HT-29 (cell line): Measurements from ENCODE around the gene GPR37L1. TPM values are rescaled to one million over a fixed set of nuclear protein-coding genes. Genes with fewer than 3 reads are reported as not detected.

ENCODE experiments used
- DNase-seq: peaks from one replicate; pipeline ENCODE4 v3.0.0-alpha.2; 2015; ENCODE audit warnings: low spot score
- total RNA-seq: library from RNA; depleted of rRNA; stranded (reverse); fragments of >200 nt; shearing (Covaris generic); gene quantifications from 2 replicates; pipeline ENCODE4 v1.2.3, GENCODE V29; 2014; rRNA removed

GPR37L1 gene, protein sequence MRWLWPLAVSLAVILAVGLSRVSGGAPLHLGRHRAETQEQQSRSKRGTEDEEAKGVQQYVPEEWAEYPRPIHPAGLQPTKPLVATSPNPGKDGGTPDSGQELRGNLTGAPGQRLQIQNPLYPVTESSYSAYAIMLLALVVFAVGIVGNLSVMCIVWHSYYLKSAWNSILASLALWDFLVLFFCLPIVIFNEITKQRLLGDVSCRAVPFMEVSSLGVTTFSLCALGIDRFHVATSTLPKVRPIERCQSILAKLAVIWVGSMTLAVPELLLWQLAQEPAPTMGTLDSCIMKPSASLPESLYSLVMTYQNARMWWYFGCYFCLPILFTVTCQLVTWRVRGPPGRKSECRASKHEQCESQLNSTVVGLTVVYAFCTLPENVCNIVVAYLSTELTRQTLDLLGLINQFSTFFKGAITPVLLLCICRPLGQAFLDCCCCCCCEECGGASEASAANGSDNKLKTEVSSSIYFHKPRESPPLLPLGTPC
- 0.69 TPM in 1 of 2 replicates, not detected in the other for total RNA-seq

DNA sequence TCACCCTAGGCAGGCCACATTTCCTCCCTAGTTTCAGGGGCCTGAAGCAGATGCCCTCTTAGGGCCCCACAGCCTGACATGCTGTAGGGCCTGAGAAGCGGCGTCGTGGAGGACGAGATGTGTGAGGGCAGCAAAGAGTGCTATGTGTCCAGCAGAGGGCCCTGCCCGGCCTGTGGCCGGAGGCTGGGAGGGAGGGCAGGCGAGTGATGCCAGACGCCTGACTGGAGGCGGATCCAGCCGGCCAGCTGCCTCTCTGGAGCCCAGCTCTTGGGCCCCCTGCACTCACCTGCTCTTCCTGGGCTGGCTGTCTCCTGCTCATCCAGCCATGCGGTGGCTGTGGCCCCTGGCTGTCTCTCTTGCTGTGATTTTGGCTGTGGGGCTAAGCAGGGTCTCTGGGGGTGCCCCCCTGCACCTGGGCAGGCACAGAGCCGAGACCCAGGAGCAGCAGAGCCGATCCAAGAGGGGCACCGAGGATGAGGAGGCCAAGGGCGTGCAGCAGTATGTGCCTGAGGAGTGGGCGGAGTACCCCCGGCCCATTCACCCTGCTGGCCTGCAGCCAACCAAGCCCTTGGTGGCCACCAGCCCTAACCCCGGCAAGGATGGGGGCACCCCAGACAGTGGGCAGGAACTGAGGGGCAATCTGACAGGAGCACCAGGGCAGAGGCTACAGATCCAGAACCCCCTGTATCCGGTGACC, at the start of gene GPR37L1:
Gene GPR37L1, plus strand, starts transcription at position 279 of the 697 bp plus-strand sequence. Its CDS starts 47 bp downstream, at position 326.
- peak; percentile 72 for DNase-seq

DNA sequence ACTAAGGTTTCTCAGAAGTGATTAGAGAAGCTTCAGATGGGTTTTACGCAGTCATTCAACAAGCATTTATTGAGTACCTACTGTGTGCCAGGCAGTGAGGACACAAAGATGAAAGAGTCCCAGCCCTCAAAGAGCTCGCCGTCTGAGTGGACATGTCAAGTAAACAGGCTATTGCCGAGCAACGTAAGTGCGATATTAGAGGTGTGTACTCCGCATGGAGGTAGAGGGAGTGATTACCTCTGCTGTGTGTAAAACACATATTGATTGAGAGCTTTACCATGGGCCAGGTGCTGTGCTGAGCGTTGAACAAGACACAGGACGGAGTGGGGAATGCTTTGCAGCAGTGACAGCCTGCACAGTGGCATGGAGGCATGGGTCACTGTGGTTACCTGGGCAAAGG, 49.5 kb upstream of the GPR37L1 start:
- no peak for DNase-seq

DNA sequence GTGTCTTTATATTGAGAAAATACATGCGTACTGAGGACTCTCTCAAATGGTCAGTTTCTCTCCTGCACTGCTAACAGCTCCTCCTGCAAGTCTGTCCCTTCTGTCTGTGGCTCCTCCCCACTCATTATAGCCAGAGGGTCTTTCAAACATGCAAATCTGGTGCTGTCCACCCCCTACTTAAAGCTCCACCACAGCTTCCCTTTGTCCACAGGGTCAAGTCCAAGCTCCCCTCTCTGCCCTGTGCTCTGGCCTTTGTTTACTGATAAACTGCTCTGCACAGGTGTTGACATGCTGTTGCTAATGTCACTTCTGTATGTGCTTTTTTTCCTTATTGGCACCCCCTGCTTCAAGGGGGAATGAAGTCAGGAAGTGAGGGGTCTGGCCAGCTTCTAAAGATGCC, 47.7 kb upstream of the GPR37L1 start:
- DNase-seq = no peak

DNA sequence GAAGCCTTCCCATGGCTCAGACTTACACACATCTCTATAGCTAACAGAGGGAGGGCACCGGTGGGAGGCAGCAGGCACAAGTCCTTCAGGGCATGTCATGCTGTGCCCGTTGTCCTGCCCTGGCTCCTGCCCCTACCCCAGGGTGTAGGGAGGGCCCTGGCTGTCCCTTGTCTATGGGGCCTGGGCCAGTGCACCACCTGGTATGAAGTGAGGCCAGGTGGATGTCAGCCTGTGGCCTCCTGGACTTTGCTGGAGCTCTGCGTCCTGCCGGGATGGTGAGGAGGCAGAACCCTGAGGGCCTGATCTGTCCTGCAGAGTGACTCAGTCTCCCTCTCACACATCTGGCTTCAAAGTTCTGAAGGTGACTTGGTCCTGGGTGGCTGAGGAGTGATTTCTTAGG, 47.3 kb upstream of the GPR37L1 start:
- DNase-seq = no peak

DNA sequence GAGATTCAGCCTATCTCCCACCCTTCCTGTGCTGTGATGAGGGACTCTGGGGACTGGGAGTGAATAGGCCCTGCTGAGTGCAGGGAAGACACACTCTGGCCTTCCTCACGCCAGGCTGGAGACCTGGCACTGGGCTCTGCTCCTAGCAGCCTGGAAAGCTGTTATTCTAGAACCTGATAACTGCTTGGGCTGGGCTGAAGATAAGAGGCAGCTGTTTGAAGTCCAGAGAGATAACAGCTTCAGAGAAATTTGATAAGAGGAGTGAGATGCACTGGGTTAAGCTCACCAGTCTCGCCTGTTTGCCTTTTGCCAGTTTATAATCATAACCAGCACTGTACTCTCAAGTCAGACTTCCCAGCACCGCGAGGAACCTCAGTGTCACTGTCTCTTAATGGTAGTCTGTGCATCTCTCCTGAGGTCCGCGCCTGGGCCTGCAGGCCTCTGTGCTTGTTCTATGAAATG, 46.6 kb upstream of the GPR37L1 start:
- DNase-seq = no peak

DNA sequence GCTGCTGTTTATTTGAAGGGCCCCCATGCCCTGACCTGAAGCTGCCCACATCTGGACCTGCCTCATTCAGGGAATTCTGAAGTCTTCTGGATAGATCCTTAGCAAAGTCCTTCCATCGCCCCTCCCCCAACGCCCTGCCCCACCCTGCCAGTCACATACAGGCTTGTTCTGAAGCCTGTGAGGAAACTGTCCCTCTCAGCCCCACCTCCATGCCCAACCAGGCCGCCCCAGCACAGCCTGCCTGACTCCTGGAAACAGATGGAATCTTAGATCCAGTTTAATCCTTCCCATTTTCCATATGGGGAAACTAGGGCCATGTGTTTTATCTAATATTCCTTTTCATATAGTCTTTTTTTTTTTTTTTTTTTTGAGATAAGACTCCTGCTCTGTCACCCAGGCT, 44.5 kb upstream of the GPR37L1 start:
- no peak for DNase-seq

DNA sequence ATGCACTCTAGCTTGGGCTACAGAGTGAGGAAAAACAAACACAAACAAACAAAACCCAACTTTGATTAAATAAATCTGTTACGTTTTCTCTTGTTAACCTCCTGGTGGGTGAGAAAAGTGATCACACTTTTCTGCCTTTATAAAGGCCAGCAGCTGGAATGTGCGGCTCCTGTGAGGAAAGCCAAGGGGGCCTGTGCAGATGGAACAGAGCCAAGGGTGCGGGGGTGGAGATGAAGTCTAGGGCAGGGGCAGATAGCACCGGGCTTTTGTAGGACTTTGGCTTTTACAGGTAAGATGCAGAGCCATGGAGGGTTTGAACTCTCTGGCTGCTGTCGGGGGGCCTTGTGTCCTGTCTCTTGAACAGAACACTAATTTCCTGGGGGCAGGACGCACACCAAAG, 40.7 kb upstream of the GPR37L1 start:
- DNase-seq = no peak

DNA sequence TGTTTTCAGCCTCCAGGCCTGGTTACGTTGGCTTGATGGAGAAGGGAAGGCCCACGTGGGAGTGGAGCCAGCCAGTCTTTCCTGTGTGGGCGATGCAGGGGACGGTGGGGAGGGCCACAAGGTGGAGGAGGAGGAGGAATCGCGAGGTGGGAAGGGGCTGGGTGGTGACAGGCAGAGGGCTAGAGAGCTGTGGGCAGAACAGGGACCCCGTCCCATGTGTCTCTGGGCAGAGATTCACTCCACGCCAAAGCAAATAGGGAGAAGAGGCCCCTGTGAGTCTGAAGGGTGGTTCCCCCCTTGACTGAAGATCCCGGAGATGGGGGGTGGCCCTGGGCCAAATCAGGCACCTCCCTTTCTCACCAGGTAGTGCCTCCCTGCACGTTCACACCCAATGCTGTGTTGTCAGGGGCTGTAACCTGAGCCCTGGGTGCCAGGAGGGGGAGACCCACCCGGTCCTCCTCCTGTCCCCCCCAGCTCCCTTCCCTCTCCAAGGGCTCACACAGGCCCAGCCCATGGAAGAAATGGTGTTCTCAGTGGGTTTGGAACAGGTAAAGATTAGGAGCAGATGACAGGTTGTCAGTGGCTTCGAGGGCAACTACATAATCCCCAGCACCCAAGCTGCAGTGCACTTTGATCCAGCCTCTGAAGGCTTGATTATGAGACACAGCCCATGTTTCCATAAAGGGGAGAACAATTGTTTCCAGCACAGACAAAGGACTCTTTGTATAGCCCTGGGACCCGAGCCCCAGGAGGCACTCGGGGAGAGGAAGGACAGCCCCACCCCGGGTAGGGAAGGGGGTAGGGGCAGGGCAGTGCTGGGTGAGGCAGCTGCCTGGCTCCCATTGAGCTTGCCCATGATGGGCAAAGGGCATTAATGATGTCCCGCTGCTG, 37.7 kb upstream of the GPR37L1 start:
- DNase-seq = peak; percentile 95

DNA sequence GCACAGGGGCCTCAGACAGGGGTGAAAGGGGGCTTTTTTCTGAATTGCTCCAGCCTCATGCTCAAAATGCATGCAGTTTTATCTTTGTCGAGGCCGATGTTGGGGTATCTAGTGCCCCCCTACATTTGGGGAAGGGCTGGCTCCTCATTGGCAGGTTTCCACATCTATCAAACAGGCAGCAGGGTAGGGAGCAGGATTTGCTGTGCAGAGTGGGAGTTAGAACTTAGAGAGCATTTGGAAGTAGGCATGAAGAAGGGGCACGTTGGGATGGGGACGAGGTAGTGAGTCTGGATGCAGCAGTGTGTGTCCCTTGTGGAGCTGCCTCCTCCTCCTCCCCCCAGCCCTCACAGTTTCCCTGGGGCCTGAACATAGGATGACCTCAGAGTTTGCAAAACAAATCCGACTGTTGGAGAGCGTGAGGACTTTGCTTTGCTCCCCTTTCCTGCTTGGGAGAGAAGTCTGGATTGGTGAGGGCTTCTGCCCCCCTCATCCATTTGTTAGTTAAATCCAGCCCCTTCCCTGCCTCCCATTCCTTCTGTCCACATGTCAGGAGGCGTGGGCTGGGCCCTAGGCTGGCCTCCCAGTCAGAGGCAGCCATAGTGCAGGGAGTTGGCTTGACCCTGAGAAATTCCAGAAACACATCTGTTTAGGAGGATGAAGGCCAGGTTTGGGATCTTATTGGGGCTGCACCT, 36.9 kb upstream of the GPR37L1 start:
- peak; percentile 71 for DNase-seq

DNA sequence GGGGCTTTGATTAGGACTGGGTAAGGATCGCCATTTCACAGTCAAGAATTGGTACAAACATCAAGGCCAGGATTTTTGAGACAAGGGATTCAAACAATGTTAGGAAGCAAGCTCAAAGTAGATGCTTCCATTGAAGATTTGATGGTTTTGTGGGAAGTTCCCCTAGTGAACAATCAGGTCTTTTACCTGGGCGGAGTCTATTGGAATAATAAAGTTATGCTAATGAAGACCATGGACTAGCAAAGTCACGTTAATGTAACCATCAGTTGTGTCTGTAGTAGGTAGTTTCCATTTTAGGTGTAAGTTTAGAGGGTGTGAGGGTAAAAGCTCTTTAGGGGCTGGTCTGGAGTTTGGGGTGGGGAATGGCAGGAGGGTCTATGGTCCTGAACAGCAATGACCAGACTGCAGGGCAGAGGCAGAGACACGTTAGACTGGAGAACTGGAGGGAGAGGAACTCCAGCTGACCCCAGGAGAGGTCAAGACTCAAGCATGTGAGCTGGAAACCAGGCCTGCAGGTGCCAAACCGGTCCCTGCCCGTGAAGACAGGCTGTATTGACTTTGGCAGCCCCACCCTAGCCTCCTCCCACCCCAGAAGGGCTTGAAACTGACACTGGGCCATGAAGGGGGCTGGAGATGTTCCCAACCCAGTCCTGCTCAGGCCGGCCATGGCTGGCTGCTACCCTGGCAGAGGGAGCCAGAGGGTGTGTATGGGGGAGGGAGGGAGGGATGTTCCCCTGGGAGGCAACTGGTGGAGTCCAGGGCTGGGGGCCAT, 36.0 kb upstream of the GPR37L1 start:
- DNase-seq = peak; percentile 80

DNA sequence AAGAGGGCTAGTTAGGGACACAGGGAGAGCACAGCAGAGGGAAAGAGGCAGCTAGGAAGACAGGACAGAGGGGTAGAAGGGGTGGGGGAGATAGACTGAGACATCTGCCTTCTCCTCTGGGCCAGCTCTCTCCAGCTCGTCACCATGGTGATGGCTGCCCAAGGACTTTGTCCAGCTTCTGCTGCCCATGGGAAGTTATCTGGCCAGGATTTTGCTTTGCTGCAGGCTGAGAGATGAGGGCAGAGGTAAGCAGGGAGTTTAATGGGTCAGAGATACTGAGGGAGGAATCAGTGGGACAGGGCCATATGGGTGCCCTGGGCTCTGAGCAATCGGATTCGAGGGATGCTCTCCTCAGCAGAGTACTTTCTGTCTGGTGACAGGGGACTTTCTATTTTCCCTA, 34.5 kb upstream of the GPR37L1 start:
- DNase-seq = peak; percentile 60

DNA sequence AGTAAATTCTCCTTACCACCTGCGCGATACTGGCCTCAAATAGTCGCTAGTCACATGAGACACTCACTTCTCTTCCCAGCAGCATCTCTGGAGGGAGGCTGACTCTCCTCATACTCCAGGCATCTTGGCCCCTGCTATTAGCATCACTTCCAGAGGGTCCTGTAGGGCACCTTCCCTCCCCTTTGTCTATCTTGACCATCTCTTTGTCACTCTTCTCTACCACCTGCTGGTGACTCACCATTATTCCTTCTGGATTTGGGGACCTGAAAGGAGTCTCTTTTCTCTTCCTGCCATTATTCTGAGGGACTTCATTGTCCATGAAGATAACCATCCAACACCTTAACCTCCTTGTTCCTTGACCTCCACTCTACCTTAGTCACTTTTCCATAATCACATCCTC, 31.7 kb upstream of the GPR37L1 start:
- DNase-seq = peak; percentile 64

DNA sequence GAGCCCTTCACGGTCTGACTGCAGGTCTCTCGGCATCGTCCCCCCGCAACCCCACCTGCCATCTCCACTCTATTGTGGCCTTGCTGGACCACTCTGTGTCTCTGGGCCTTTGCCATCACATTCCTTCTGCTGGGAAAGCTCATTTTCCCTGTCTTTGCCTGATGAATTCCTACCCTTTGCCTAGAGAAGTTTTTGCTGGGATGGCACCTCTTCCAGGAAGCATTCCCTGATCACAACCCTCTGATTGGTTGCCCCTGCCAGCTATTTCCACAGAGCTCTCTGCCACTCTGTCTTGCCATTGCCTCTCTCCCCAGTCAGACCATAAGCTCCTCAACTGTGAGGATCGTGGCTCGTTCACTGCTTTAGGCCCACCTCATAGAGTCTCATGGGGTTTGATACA, 28.9 kb upstream of the GPR37L1 start:
- DNase-seq = no peak

DNA sequence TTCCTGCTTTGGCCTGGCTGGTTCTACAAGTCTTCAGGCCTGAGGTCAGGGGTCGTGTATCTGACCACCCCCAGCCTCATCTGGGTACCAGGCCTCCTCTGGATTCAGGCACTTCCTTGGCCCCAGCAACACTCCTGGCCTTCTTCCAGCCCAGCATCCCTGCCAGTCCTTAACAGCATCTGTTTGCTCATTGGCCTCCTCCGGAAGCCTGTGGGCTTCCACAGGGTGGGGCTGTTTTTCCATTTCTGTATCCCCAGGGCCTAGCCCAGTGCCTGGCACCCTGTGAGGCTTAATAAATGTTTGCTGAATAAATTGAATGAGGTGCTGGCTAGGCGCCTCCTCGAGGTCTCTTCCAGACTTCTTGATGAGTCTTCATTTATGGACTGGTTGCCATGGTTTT, 21.5 kb upstream of the GPR37L1 start:
- no peak for DNase-seq

DNA sequence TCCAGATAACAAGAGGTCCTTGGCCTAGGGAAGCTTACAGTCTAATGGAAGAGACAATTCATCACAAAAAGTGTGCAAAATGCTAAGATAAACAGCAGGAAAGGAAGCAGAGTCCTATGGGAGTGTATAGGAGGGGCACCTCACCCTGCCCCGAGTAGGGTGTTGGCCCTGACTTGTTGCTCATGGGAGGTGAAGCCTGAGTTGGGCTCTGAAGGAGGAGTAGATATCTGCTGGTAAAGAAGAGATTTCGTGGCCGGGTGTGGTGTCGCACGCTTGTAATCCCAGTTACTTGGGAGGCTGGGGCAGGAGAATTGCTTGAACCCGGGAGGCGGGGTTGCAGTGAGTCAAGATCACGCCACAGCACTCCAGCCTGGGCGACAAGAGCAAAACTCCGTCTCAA, 18.6 kb upstream of the GPR37L1 start:
- no peak for DNase-seq

DNA sequence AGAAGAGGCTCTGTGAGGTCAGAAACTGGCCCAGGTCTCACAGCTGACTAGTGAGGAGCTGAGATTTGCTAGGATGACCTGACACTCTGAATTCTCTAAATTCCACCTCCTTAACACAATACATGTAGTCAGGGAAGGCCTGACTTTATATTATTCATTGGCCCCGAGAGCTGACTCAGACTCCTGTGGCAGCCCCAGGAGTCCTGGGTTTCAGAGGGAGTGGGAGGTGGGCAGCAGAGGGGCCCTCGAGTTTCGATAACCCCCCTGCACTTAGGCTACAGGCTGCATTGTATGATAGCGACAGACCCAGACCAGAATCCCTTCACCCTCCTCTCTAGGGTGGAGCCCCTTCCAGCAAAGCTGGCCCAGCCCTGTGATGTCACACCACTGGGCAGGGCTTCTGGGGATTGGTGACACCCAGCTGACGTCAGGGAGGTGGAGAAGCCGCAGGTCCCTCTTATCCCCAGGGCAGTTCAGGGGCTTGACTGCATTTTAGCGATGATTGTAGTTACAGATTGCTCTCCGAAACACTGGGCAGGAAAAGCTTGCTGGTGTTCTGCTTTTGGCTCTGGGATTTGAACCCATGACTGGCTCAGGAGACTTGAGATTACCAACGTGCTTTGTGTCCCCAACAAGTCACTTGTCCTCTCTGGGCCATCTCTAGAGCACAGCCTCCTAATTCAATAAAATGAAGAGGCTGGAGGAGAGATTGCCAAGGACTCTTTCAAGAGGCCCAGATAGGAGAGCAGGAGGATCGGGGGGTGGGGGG, 17.0 kb upstream of the GPR37L1 start:
- peak; percentile 87 for DNase-seq

DNA sequence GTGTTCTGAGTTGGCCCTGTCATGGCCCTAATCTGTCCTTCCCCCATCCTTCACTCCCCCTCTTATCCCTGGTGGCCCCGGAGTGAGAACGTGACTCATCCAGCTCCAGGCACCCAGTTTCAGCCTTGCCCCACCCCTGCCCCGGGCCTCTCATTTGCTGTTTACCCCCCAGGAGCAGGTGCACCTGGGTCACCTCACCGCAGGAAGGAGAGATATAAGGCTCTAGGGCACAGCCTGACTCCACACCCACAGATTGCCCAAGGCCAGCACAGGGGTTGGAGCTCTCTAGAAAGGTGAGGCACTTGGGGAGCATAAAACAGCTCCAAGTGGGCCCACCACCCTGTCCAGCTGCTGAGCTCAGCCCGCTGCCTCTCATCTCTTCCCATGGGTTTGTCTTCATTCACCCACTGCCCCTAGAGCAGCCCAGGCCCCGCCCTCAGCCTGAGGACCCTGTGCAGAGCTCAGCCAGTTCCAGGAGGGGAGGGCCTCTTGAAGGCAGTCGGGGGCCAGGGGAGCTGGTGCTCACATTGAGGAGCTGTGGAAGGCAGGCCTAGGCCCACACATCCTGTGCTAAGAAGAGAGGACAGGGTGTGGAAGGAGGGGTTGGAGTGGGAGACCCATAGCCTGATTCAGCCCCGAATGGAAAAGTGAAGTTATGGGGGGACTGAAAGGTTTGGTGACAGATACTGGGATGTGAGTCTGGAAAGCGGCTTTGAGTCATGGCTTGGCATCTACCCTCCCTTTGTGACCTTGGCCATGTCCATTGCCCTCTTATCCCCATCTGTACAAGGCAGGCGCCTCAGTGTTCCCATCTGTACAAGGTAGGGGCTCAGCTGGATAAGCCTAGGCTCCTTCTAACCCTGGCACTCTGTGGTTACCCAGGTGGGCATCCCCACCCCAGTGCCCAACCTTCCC, 16.1 kb upstream of the GPR37L1 start:
- peak; percentile 84 for DNase-seq

DNA sequence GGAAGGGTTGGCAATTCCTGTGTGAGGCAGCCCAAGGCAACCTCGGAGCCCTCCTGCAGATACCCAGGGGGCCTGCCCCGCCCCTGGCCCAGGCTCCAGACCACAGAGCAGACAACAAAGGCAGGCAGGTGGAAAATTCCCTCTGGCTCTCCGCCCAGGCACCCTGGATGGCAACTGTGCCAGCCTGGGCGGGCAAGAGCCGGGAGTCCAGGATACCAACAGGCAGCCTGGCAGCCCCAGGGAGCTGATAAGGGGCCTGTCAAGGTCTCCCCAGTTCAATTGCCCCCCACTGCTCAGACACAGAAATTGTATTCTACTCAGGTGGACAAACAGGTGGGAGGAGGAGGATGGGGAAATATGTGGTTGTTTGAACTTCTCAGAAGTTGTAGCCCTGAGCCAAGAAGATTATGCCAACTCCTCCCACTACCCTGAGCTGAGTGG, 15.4 kb upstream of the GPR37L1 start:
- DNase-seq = peak; percentile 63
